WTC11 (cell line): ENCODE measurements around the gene MIDN. TPM values are rescaled to one million over a fixed set of nuclear protein-coding genes. Genes with fewer than 3 reads are reported as not detected.
A peak's percentile ranks its signal among the peaks of the same experiment; 100 is the strongest.

Source experiments
- ATAC-seq: fragments of 200-7000 bp; cut with Tn5 transposase; 2 replicates; pipeline ENCODE4 v1.10.0; 2021; ENCODE audit warnings: mild to moderate bottlenecking, moderate library complexity
- CTCF ChIA-PET: fragments of 300-600 bp; sonication (Branson Sonifier 250); formaldehyde crosslinking; loops from one replicate; lab custom pipeline; 2021; ENCODE audit warnings: antibody characterized with exemption; lab: Charles Lee
- POLR2A ChIA-PET: fragments of 350-600 bp; sonication (Branson Sonifier 250); formaldehyde crosslinking; loops from one replicate; lab custom pipeline; 2021; ENCODE audit warnings: antibody characterized with exemption; lab: Charles Lee
- DNase-seq: peaks from one replicate; pipeline ENCODE4 v3.0.0; 2021; ENCODE audit warnings: low spot score
- H3K27ac Mint-ChIP-seq: 2 replicates; pipeline ENCODE4 v1.8.0; 2021; ENCODE audit warnings: mixed read lengths
- H3K27me3 Mint-ChIP-seq: 2 replicates; pipeline ENCODE4 v1.8.0; 2021; ENCODE audit warnings: low read depth, mild to moderate bottlenecking, moderate library complexity, mixed read lengths
- H3K36me3 Mint-ChIP-seq: 2 replicates; pipeline ENCODE4 v1.8.0; 2021; ENCODE audit warnings: mixed read lengths
- H3K4me1 Mint-ChIP-seq: 2 replicates; pipeline ENCODE4 v1.8.0; 2022; ENCODE audit warnings: mixed read lengths
- H3K4me3 Mint-ChIP-seq: 2 replicates; pipeline ENCODE4 v1.8.0; 2021; ENCODE audit warnings: mild to moderate bottlenecking, moderate library complexity, mixed read lengths
- H3K9me3 Mint-ChIP-seq: 2 replicates; pipeline ENCODE4 v1.8.0; 2021; ENCODE audit warnings: mixed read lengths
- ATF3 ChIP-seq: sonication (generic); formaldehyde crosslinking; conservative IDR thresholded peaks from 2 replicates; pipeline ENCODE4 v1.8.1; 2022; ENCODE audit warnings: mild to moderate bottlenecking, missing genetic modification reagents
- CTCF ChIP-seq: fragments of 200-600 bp; IDR thresholded peaks from 2 replicates; pipeline ENCODE4 v1.8.0; 2022; ENCODE audit warnings: antibody characterized with exemption
- MYBL2 ChIP-seq: sonication (generic); formaldehyde crosslinking; IDR thresholded peaks from 2 replicates; pipeline ENCODE4 v1.8.1; 2023; ENCODE audit warnings: mild to moderate bottlenecking, moderate library complexity, missing genetic modification reagents
- PRDM15 ChIP-seq: sonication (generic); formaldehyde crosslinking; IDR thresholded peaks from 2 replicates; pipeline ENCODE4 v1.8.0; 2022; ENCODE audit warnings: missing genetic modification reagents
- SMAD4 ChIP-seq: sonication (generic); formaldehyde crosslinking; IDR thresholded peaks from 2 replicates; pipeline ENCODE4 v1.8.0; 2022; ENCODE audit warnings: mild to moderate bottlenecking, missing genetic modification reagents
- SOX15 ChIP-seq: fragments of 250-450 bp; sonication (Bioruptor Pico); IDR thresholded peaks from 2 replicates; pipeline ENCODE4 v1.9.0; 2021; ENCODE audit warnings: mild to moderate bottlenecking
- total RNA-seq: library from RNA; stranded (reverse); gene quantifications from 3 replicates; pipeline ENCODE4 v1.2.3, GENCODE V29; 2021

The MIDN gene
- total RNA-seq, 1 experiment from 2014 or later = 189 TPM

GRCh38 chr19:1278713-1279660, 30.6 kb downstream of the MIDN start:
- CTCF ChIA-PET = interaction anchor here (0.5 to 2.1 kb wide), 27 partner anchors 10 to 212 kb away, joined by 3 to 21 read pairs (median 4); partner anchors contain the start of genes ATP5F1D, CIRBP and REEP6
- no peak overlapping the region for H3K4me3 Mint-ChIP-seq
- 0 out of 2 replicates have a peak, but pooled peaks have one; percentile 42 for TF ChIP-seq ATF3 (CRISPR knock-in tag)
- no peak for TF ChIP-seq SMAD4
- TF ChIP-seq SOX15 (CRISPR knock-in tag) = no peak
- TF ChIP-seq, all 79 proteins: peak for 1
- no peak overlapping the region for H3K27ac Mint-ChIP-seq
- peaks cover 7% of the 10 kb centered on the region for H3K36me3 Mint-ChIP-seq
- POLR2A ChIA-PET = interaction anchor here (1.0 to 1.4 kb wide), 3 partner anchors 10 to 165 kb away, joined by 4 to 8 read pairs (median 5); partner anchors contain the start of gene CIRBP
- peaks cover 11% of the 10 kb centered on the region for H3K4me1 Mint-ChIP-seq
- H3K27me3 Mint-ChIP-seq = peaks cover 1% of the 10 kb centered on the region; the same call in 1 of the 2 replicates
- DNase-seq = no peak
- H3K9me3 Mint-ChIP-seq = no peaks in the 10 kb centered on the region
- no peak for ATAC-seq

GRCh38 chr19:1279782-1280341, 31.5 kb downstream of the MIDN start:
- Mint-ChIP-seq H3K27me3 (peaks cover 10% of the 10 kb centered on the region), H3K36me3 (0 out of 2 replicates have a peak, but pooled peaks cover 3% of the 10 kb centered on the region), H3K9me3 (no peaks in the 10 kb centered on the region), H3K4me3 (no peak overlapping the region), H3K4me1 (peaks cover 14% of the 10 kb centered on the region), H3K27ac (peak overlapping the region; percentile 70; the same call in 1 of the 2 replicates)
- TF ChIP-seq PRDM15 = no peak
- peak; percentile 92 for TF ChIP-seq CTCF
- no peak for TF ChIP-seq MYBL2 (CRISPR knock-in tag)
- CTCF ChIA-PET = interaction anchor here (0.6 to 2.1 kb wide), 26 partner anchors 11 to 211 kb away, joined by 3 to 21 read pairs (median 4); partner anchors contain the start of genes ATP5F1D, CIRBP and REEP6
- peak; percentile 90 for DNase-seq
- peak; percentile 33 for ATAC-seq
- POLR2A ChIA-PET = interaction anchor here (0.5 to 1.3 kb wide), 4 partner anchors 11 to 722 kb away, joined by 3 to 8 read pairs (median 4); partner anchors contain the start of gene CIRBP

GRCh38 chr19:1280636-1281568, 32.5 kb downstream of the MIDN start:
- Mint-ChIP-seq H3K4me3 (no peak overlapping the region), H3K27ac (peak overlapping the region; percentile 57; the same call in 1 of the 2 replicates), H3K27me3 (peaks cover 15% of the 10 kb centered on the region), H3K9me3 (no peaks in the 10 kb centered on the region), H3K4me1 (peaks cover 16% of the 10 kb centered on the region), H3K36me3 (0 out of 2 replicates have a peak, but pooled peaks cover 3% of the 10 kb centered on the region)
- no peak for DNase-seq
- no peak for ATAC-seq
- POLR2A ChIA-PET = no interaction called here
- CTCF ChIA-PET = interaction anchor here (0.8 to 2.1 kb wide), 8 partner anchors 17 to 174 kb away, joined by 3 to 21 read pairs (median 6); partner anchors contain the start of gene ATP5F1D
- no peak for TF ChIP-seq SMAD4
